SK-N-SH (cell line): ENCODE data around the gene SLC29A1. TPM values are rescaled to one million over a fixed set of nuclear protein-coding genes. Genes with fewer than 3 reads are reported as not detected.

Experiments
- CTCF ChIA-PET: fragments of 300-600, 350-600 bp; formaldehyde crosslinking; extraction: SDS; loops from one replicate; lab custom pipeline; 2021; lab: Yijun Ruan, JAX
- POLR2A ChIA-PET: fragments of 350-600 bp; sonication (Branson Sonifier 250); formaldehyde crosslinking; extraction: SDS; loops from one replicate; lab custom pipeline; 2020; ENCODE audit warnings: antibody characterized with exemption, inconsistent platforms; lab: Yijun Ruan, JAX
- DNase-seq: peaks from one replicate; pipeline ENCODE4 v3.0.0; 2012
- H2AFZ ChIP-seq: fragments of 200-600 bp; sonication (generic); 2 replicates; pipeline ENCODE4 v1.8.1; 2016; ENCODE audit warnings: antibody characterized with exemption, mild to moderate bottlenecking, low read depth
- H3F3A ChIP-seq: fragments of 200-600 bp; sonication (generic); replicated peaks from 2 replicates; pipeline ENCODE3; 2016; ENCODE audit warnings: antibody characterized with exemption, mild to moderate bottlenecking; ENCODE audit not compliant: insufficient read depth
- H3K27ac ChIP-seq, 2 experiments: fragments of 200-500 bp in 1 of 2; fragments of 200-600 bp in 1 of 2; sonication (Bioruptor generic) in 1 of 2; sonication (generic), shearing (Covaris generic) in 1 of 2; 2 replicates each; pipeline versions ENCODE4 v1.5.1 to v1.6.1; 2014 to 2016; ENCODE audit warnings: low read depth in 2 of 2, inconsistent platforms in 1 of 2, low read length in 1 of 2, mild to moderate bottlenecking in 1 of 2, mixed read lengths in 1 of 2
- H3K27me3 ChIP-seq: fragments of 200-600 bp; sonication (generic), shearing (Covaris generic); 2 replicates; pipeline ENCODE4 v1.6.1; 2016; ENCODE audit warnings: mixed run types; ENCODE audit not compliant: insufficient read depth
- H3K36me3 ChIP-seq, 2 experiments: fragments of 200-500 bp in 1 of 2; fragments of 200-600 bp in 1 of 2; sonication (Bioruptor generic) in 1 of 2; sonication (generic) in 1 of 2; replicated peaks in 1 of 2; 2 replicates each; pipeline versions ENCODE3 to v1.5.1; 2014 to 2016; ENCODE audit warnings: low read length in 1 of 2, mild to moderate bottlenecking in 1 of 2; ENCODE audit not compliant: insufficient read depth in 2 of 2, control insufficient read depth in 1 of 2
- H3K4me1 ChIP-seq, 2 experiments: fragments of 200-500 bp in 1 of 2; fragments of 200-600 bp in 1 of 2; sonication (Bioruptor generic) in 1 of 2; sonication (generic), shearing (Covaris generic) in 1 of 2; 2 replicates each; pipeline versions ENCODE4 v1.5.1 to v1.6.1; 2014 to 2016; ENCODE audit warnings: low read depth in 1 of 2, low read length in 1 of 2, mixed run types in 1 of 2; ENCODE audit not compliant: insufficient read depth in 2 of 2, control insufficient read depth in 1 of 2
- H3K4me2 ChIP-seq: fragments of 200-600 bp; sonication (generic), shearing (Covaris generic); 2 replicates; pipeline ENCODE4 v1.6.1; 2017; ENCODE audit warnings: mixed run types
- H3K4me3 ChIP-seq, 2 experiments: fragments of 200-500 bp in 1 of 2; fragments of 200-600 bp in 1 of 2; sonication (Bioruptor generic) in 1 of 2; sonication (generic), shearing (Covaris generic) in 1 of 2; 2 replicates each; pipeline versions ENCODE4 v1.5.1 to v1.8.1; 2014 to 2016; ENCODE audit warnings: low read depth in 2 of 2, inconsistent platforms in 1 of 2, low read length in 1 of 2, mild to moderate bottlenecking in 1 of 2, mixed read lengths in 1 of 2, moderate library complexity in 1 of 2
- H3K79me2 ChIP-seq: fragments of 200-600 bp; sonication (generic); 2 replicates; pipeline ENCODE4 v1.8.1; 2017; ENCODE audit warnings: mild to moderate bottlenecking; ENCODE audit not compliant: insufficient read depth
- H3K9ac ChIP-seq: fragments of 200-600 bp; sonication (generic); 2 replicates; pipeline ENCODE4 v1.6.1; 2017; ENCODE audit warnings: mixed run types
- H3K9me2 ChIP-seq: fragments of 200-600 bp; sonication (generic); 2 replicates; pipeline ENCODE4 v1.6.1; 2017; ENCODE audit warnings: mixed run types
- H3K9me3 ChIP-seq: fragments of 200-600 bp; sonication (generic); 2 replicates; pipeline ENCODE4 v1.6.1; 2017; ENCODE audit warnings: mixed run types, mild to moderate bottlenecking, moderate library complexity
- H4K20me1 ChIP-seq: fragments of 200-600 bp; sonication (generic); 2 replicates; pipeline ENCODE4 v1.6.1; 2017; ENCODE audit warnings: mild to moderate bottlenecking, mixed run types; ENCODE audit not compliant: insufficient read depth
- EZH2phosphoT487 ChIP-seq: fragments of 200-600 bp; sonication (generic); IDR thresholded peaks from 2 replicates; pipeline ENCODE4 v1.6.1; 2017; ENCODE audit warnings: low read depth, mixed run types, mild to moderate bottlenecking, antibody characterized with exemption, moderate library complexity, borderline replicate concordance
- GATA2 ChIP-seq: sonication (generic); formaldehyde crosslinking; IDR thresholded peaks from 2 replicates; pipeline ENCODE4 v1.5.0; 2020; ENCODE audit warnings: mild to moderate bottlenecking, missing genetic modification reagents
- PBX3 ChIP-seq: IDR thresholded peaks from 2 replicates; pipeline ENCODE4; 2012
- POLR2AphosphoS5 ChIP-seq: IDR thresholded peaks from 2 replicates; pipeline ENCODE4 v1.6.1; 2012; ENCODE audit warnings: low read depth, low read length
- RXRA ChIP-seq: IDR thresholded peaks from 2 replicates; pipeline ENCODE4 v1.4.0; 2012; ENCODE audit warnings: low read depth, mild to moderate bottlenecking, borderline replicate concordance
- SMC3 ChIP-seq: IDR thresholded peaks from 2 replicates; pipeline ENCODE4 v1.6.1; 2012; ENCODE audit warnings: low read depth, low read length, improper control_type of control experiment
- USF1 ChIP-seq: IDR thresholded peaks from 2 replicates; pipeline ENCODE4 v1.4.0; 2012; ENCODE audit warnings: low read depth, borderline replicate concordance
- USF2 ChIP-seq: fragments of 150-350 bp; IDR thresholded peaks from 2 replicates; pipeline ENCODE4 v1.6.1; 2017; ENCODE audit warnings: antibody characterized with exemption, low read length, low read depth, borderline replicate concordance
- ZBTB33 ChIP-seq: IDR thresholded peaks from 2 replicates; pipeline ENCODE4 v1.4.0; 2012; ENCODE audit warnings: low read depth, borderline replicate concordance
- WGBS: methylation state at CpG from one replicate; pipeline ENCODE4 v1.1.6; 2017; ENCODE audit warnings: low lambda C conversion rate; 5-methylcytosine and 5-hydroxymethylcytosine counted together
- polyA plus RNA-seq, 3 experiments: library from polyadenylated mRNA; depleted of rRNA; stranded (reverse); fragments of >200 nt; gene quantifications; 2 replicates each; pipeline ENCODE4 v1.2.3, GENCODE V29; 2012

Gene SLC29A1
- polyA plus RNA-seq, 1 of the 3 experiments (the other 2 are of a cell fraction) = 44.5 TPM

- TF ChIP-seq ZBTB33 = no peak
- TF ChIP-seq USF1 = no peak
- no peak for TF ChIP-seq EZH2phosphoT487
- TF ChIP-seq POLR2AphosphoS5 = no peak
- no peak for TF ChIP-seq GATA2 (CRISPR knock-in tag)
- TF ChIP-seq SMC3 = no peak
- TF ChIP-seq USF2 = no peak
- TF ChIP-seq RXRA = no peak
Measured at GRCh38 chr6:44248579-44248978, 25.2 kb downstream of the SLC29A1 start (continued).

- no peaks in the 10 kb centered on the region for H3K27me3 ChIP-seq
- peaks cover 58 to 61% of the 10 kb centered on the region in 2 experiments for H3K36me3 ChIP-seq
- H3F3A ChIP-seq = peaks cover 59% of the 10 kb centered on the region
- H3K4me3 ChIP-seq = peak overlapping the region; percentile 65 to 99
- peaks cover 73% of the 10 kb centered on the region for H4K20me1 ChIP-seq
- H3K4me2 ChIP-seq = peak overlapping the region; percentile 98
- H3K9ac ChIP-seq = peak overlapping the region; percentile 100; the same call in 1 of the 2 replicates
- no peaks in the 10 kb centered on the region for H3K9me2 ChIP-seq
- H3K27ac ChIP-seq = peak overlapping the region in 1 of 2 experiments; percentile 86; a peak in 1 of 4 replicates
- ChIA-PET CTCF (interaction anchor here (0.5 to 8.4 kb wide), 6 partner anchors 6 to 64 kb away, joined by 3 to 115 read pairs (median 40); partner anchors contain the start of genes AARS2, SLC29A1 and SLC35B2), POLR2A (no interaction called here)
- 61% methylated on average over 9 of the region's 9 CpGs for WGBS
- H3K79me2 ChIP-seq = peaks cover 73% of the 10 kb centered on the region
- no peak for DNase-seq
- H3K9me3 ChIP-seq = no peaks in the 10 kb centered on the region
- H3K4me1 ChIP-seq = peaks cover 13 to 33% of the 10 kb centered on the region in 2 experiments; a peak in 3 of 4 replicates
- no peak for TF ChIP-seq PBX3
- TF ChIP-seq POLR2AphosphoS5 = peak; percentile 8
- H2AFZ ChIP-seq = no peak overlapping the region
Measured at GRCh38 chr6:44249082-44249748, 25.8 kb downstream of the SLC29A1 start.
